SH-SY5Y (cell line): ENCODE data around the gene ARHGEF11.

ENCODE experiments used
- GATA2 ChIP-seq: IDR thresholded peaks from 2 replicates; pipeline ENCODE4 v1.6.1; 2011; ENCODE audit warnings: mild to moderate bottlenecking, low read depth, low read length
- GATA3 ChIP-seq: IDR thresholded peaks from 2 replicates; pipeline ENCODE4 v1.6.1; 2011; ENCODE audit warnings: low read depth, mild to moderate bottlenecking, low read length, moderate library complexity

GRCh38 chr1:156943756-156944155 lies 101.8 kb downstream of the ARHGEF11 start:
- TF ChIP-seq GATA2 (no peak), GATA3 (no peak)
